Cerebellar nuclear complex (tissue), 1 donor: ENCODE data around the gene FCHSD2.
"Not testable (repeated sequence)": the region's sequence is repeated elsewhere in the genome, so short reads cannot be mapped to it uniquely, and the experiment has no call there.

ENCODE experiments used
- DNase-seq, 2 experiments: peaks; one replicate each; lab custom pipeline; 2025; lab: John Stamatoyannopoulos, UW

FCHSD2 gene

GRCh38 chr11:73009972-73010371 is 132.1 kb downstream of the FCHSD2 start:
- DNase-seq = no peak

GRCh38 chr11:73004088-73004487 is 138.0 kb downstream of the FCHSD2 start:
- DNase-seq = no peak

DNA sequence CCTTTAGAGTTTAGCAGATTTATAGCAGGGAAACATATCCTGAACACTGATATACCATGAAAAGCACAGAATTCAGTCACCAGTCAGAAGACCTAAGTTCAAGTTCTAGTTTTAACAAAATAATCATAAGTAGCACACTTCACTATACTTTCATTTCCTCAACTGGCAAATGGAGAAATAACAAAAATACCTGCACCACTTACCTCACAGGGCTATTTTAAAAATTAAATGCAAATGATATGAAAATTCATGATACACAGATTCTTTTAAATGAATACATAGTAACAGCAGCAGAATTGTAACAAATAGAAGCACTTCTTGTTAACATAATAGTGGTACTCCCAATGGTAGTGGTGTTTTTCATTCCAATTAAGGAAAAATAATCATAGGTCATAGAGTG is 139.0 kb downstream of the FCHSD2 start:
- DNase-seq = no peak

DNA sequence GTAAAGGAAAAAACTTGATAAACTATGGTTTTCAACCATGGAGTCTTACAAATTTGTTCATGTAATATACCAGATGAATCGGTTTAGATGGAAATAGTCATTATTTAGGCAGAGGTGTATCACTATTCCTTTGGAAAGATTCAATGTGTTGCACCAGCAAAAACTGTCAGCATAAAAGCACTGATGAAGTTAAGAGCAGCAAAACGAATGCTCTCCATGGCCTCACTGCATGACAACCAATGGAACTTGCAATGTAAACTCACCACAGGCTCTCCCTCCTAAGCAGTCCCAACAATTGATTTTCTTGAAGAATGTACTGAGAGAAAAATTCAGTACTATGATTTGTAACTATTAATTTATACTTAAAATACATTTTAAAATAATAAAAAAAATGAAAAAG is 139.9 kb downstream of the FCHSD2 start:
- no peak for DNase-seq

- DNase-seq = no peak
These were observed 140.5 kb downstream of the FCHSD2 start for GRCh38 chr11:73001615-73002014.

DNA sequence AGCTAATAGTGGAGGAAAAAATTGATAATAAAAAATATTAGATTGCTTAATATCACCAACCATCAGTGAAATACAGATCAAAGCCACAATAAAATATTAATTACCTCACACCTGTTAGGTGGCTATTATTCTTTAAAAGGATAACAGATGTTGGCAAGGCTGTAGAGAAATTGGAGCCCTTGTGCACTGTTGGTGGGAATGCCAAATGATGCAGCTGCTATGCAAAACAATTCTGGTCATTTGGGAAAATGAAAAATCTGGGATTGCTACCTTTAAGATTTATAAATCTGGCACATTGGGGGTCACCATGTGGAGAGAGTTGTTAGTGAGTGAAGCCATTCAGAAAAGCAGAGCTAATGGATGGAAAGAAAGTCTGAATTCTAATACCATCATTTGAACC is 143.4 kb downstream of the FCHSD2 start:
- DNase-seq = no peak

DNA sequence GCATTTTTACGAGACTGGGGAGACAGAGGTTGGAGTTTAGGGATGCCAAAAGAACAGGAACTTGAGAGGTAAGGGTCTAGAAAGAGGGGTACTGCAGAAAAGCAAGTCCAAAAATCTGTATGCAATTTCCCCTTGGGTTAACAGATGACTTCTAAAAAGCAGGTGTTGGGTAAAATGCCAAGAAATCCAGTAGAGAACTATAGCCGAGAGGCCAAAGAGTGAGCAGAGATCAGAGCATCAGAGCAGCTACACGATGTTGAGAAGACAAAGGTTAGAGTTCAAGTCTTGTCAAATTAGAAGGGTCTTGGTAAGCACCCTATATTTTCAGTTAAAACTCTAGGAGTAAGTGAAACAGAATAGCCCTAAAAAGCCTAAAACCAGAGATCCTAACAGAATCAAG is 145.2 kb downstream of the FCHSD2 start:
- DNase-seq = no peak

DNA sequence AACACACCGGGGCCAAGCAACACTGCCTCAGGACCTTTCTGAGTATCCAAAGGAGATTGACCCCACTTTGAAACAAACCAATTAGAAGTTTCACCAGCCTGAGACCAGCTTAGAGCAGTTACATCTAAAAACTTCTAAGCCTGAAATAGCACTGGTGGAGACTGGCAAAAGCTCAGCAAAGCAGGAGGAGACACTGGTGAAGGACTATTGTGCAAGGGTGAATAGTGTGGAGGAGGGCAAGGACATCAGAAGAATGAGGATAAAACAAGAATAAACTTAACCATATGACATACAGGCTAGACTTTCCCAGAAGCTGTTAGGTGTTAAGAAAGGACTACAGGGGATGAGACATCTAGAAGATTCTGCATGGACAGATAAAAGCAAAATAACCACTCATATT is 152.4 kb downstream of the FCHSD2 start:
- no peak for DNase-seq

GRCh38 chr11:72988821-72989220 is 153.3 kb downstream of the FCHSD2 start:
- no peak for DNase-seq

- no peak for DNase-seq
These were observed 156.5 kb downstream of the FCHSD2 start for GRCh38 chr11:72985645-72986044.

- no peak for DNase-seq
These were observed 157.6 kb downstream of the FCHSD2 start for GRCh38 chr11:72984453-72985077.

DNA sequence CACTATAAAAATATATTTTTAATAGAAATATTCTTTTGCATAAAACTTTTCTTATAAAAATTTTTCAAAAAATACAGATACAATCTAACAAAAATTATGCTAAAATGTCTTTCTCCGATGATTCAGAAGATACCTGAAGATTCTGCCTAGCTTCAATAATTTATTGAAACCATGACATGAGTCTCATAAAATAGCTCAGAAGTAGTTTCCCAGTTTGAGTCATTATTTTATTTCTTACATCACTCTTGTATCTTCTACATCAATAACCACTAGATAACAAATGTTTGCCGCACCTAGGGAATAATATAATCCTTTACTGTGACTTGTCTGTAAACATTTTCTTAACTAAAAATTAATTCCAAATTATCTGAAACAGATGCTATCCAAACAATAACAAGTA is 158.6 kb downstream of the FCHSD2 start:
- no peak for DNase-seq

DNA sequence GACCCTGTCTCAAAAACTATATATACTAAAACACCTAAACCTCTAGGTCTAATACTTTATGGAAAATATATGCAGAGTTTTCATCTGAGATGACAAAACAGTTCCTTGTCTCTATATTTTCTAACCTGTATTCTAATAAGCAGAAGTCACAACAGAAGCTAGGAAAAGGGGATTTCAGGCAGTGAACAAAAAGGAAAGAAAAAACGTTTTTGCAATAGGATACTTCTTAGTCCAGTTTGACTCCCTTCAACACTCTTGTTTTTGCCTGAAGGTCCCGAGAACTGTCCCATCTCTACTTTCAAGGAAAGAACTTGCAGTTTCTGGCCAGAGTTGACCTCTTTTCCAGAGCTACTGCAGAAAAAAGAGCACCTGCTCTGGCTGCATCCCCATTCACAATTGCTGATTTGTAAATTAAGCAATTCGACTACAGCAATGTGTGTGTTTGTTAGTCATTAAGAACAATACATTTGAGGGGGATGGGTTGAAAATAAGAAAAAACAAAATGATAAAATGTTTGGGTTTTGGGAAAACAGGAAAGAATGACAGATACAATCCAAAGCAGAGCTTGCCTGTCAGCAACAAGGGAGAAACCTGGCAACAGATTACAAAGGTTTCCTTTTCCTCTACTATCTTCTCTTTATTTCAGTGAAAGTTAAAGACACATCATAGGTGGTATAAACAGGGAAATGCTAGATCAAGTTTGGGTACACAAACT is 160.0 kb downstream of the FCHSD2 start:
- no peak for DNase-seq

GRCh38 chr11:72981080-72981479 is 161.0 kb downstream of the FCHSD2 start:
- no peak for DNase-seq

DNA sequence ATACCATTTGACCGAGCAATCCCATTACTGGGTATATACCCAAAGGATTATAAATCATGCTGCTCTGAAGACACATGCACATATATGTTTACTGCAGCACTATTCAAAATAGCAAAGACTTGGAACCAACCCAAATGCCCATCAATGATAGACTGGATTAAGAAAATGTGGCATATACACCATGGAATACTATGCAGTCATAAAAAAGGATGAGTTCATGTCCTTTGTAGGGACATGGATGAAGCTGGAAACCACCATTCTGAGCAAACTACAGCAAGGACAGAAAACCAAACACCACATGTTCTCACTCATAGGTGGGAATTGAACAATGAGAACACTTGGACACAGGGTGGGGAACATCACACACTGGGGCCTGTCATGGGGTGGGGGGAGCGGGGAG is 164.3 kb downstream of the FCHSD2 start:
- not testable (repeated sequence) for DNase-seq

DNA sequence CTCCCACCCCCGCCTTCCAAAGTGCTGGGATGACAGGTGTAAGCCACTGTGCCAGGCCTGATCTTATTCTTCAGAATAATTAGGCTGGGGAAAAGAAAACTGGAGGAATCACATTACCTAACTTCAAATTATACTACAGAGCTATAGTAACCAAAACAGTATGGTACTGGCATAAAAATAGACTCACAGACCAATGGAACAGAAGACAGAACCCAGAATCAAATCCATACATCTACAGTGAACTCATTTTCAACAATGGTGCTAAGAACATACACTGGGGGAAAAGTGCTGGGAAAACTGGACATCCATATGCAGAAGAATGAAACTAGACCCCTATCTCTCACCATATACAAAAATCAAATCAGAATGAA is 165.6 kb downstream of the FCHSD2 start:
- DNase-seq = not testable (repeated sequence)

- DNase-seq = no peak
These were observed 166.2 kb downstream of the FCHSD2 start for GRCh38 chr11:72975778-72976521.

DNA sequence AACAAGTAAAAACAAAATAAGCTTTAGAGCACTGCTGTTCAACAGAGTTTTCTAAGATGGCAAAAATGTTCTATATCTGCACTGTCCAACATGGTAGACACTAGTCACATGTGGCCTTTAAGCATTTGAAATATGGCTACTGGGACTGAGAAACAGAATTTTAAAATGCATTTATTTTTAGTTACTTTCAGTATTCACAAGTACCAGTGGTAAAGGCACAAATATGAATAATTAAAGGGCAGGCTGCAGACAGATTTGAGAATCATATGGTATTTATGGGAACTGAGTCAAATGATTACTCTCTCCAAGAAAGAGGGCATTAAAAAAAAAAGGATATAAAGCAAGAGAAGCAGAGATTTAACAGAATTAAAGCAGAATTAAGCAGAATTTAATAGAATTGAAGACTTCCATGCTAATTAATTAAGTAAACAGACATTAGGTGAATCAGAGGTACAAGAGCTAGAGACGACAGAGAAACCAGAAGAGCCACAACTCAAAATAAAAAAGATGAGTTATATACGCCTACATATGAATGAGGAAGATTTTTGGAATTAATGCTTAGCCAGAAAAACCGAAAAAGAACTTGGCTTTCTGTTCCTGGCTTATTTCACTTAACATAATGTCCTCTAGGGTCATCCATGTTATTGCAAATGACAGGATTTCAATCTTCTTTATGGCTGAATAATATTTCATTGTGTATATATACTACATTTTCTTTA is 167.5 kb downstream of the FCHSD2 start:
- DNase-seq = no peak

GRCh38 chr11:72972496-72973128 is 169.5 kb downstream of the FCHSD2 start:
- DNase-seq = no peak

GRCh38 chr11:72971192-72971967 is 170.7 kb downstream of the FCHSD2 start:
- no peak for DNase-seq

GRCh38 chr11:72970557-72971118 is 171.5 kb downstream of the FCHSD2 start:
- no peak for DNase-seq
